ENCODE measurements around the gene SLCO4A1.
A peak's percentile ranks its signal among the peaks of the same experiment; 100 is the strongest.

SLCO4A1 gene

DNA sequence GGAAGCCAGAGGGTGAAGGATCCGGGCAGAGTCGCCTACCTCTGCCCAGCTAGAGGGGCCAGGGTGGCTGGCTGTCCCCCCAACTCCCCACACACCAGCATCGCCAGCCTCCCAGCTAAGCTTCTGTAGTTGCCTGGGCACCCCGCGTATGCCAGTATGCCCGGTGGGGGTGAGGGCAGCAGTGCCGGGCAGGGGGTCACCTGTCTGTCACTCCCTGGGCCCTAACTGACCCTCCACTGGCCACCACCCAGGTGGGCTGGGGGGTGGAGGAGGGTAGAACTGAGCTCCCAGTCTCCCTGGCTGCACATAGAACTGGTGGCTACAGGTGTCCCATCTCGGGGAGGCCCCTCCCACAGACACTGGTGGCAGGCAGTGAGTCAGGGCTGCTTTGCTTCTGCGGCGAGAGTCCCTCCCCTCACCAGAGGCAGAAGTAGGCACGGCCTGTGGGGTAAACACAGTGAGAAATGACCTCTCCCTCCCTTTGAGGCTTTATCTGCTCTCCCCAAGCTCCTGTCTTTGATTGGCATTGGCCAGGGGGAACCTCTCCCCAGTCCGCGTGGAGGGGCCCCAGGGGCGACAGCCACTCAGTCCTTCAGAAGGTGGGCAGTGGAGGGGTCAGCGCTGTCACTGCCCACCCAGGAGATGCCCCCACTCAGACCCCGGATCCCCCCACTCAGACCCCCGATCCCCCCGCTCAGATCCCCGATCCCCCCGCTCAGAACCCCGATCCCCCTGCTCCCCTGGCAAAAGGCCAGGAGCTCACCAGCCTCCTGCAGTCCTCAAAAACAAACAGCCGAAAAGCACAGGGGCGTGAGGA, 68.8 kb downstream of the SLCO4A1 start:
- peak in 1 of 58 donors; percentile 19 for DNase-seq

DNA sequence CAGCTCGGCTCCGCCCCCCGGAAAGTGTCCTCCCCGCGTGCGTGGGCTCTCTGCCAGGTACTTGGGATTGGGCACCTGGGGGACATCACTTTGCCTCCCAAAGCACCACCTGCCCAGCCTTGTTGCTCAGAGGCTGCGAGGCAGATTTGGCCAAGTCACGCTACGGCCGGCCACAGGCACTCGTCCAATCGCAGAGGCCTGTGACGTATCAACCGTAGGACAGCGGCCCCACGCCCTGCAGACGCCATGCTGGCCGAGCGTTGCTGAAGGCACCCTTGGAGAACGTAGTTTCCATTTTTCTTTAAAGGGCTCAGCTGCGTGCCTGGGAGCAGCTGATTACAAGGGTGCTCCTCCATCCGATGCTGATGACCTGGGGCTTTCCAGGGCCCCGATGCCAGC, 69.4 kb downstream of the SLCO4A1 start:
- DNase-seq, result peak in 1 of 58 donors; percentile 55

- DNase-seq, result no peak
Measured at GRCh38 chr20:62712606-62713005, 70.3 kb downstream of the SLCO4A1 start.

DNA sequence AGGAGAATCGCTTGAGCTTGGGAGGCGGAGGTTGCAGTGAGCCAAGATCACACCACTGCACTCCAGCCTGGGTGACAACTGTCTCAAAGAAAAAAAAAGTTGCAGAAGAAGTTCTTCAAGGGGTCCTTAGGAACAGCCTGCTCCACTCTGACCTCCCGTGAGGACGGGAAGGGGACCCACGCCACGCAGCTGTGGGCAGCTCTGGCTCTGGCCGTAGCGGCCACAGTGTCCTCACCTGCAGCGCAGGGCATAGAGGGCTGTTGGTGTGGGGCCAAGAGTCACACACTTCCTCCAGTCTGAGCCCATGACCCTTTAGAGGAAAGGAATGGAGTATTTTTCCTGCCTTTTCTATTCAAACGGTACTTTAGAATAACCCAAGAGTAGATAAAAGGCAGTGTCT, 71.7 kb downstream of the SLCO4A1 start:
- DNase-seq, result no peak

DNA sequence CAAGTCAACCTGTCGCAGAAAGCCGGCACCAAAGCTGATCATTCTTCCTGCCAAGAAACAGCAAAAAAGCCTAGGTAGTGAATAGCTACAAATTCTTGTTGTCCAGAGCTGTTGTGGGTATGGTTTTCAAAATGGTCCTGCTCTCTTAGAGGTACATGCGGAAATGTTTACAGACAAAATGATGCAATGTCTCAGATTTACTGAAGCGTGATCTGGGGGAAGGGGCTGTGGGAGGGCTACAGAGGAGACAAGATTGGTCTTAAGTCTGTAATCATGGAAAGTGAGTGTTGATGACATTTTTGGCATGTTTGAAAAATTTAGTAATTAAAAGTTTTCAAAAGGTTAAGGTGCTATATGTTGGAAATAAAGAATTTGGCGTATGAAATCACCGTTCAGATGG, 72.5 kb downstream of the SLCO4A1 start:
- DNase-seq, result no peak

- no peak for DNase-seq
Measured at GRCh38 chr20:62715201-62715600, 72.9 kb downstream of the SLCO4A1 start.

- no peak for DNase-seq
Measured at GRCh38 chr20:62716198-62716940, 74.1 kb downstream of the SLCO4A1 start.

- DNase-seq, result no peak
Measured at GRCh38 chr20:62716941-62717310, 74.6 kb downstream of the SLCO4A1 start.

- DNase-seq, result no peak
Measured at GRCh38 chr20:62717933-62718332, 75.6 kb downstream of the SLCO4A1 start.

- no peak for DNase-seq
Measured at GRCh38 chr20:62718546-62718945, 76.2 kb downstream of the SLCO4A1 start.

GRCh38 chr20:62719250-62719935, 77.1 kb downstream of the SLCO4A1 start:
- DNase-seq, result no peak

All from anterior cingulate cortex (tissue), 58 donors.